HK-2 (cell line): Measurements from ENCODE around the gene ZSCAN1.

Experiments
- DNase-seq: peaks from one replicate; pipeline ENCODE4 v3.0.0-alpha.2; 2018; ENCODE audit not compliant: unreplicated experiment

The ZSCAN1 gene, protein sequence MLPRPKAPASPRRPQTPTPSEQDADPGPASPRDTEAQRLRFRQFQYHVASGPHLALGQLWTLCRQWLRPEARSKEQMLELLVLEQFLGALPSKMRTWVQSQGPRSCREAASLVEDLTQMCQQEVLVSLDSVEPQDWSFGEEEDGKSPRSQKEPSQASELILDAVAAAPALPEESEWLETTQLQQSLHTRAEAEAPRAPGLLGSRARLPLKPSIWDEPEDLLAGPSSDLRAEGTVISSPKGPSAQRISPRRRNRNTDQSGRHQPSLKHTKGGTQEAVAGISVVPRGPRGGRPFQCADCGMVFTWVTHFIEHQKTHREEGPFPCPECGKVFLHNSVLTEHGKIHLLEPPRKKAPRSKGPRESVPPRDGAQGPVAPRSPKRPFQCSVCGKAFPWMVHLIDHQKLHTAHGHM

DNA sequence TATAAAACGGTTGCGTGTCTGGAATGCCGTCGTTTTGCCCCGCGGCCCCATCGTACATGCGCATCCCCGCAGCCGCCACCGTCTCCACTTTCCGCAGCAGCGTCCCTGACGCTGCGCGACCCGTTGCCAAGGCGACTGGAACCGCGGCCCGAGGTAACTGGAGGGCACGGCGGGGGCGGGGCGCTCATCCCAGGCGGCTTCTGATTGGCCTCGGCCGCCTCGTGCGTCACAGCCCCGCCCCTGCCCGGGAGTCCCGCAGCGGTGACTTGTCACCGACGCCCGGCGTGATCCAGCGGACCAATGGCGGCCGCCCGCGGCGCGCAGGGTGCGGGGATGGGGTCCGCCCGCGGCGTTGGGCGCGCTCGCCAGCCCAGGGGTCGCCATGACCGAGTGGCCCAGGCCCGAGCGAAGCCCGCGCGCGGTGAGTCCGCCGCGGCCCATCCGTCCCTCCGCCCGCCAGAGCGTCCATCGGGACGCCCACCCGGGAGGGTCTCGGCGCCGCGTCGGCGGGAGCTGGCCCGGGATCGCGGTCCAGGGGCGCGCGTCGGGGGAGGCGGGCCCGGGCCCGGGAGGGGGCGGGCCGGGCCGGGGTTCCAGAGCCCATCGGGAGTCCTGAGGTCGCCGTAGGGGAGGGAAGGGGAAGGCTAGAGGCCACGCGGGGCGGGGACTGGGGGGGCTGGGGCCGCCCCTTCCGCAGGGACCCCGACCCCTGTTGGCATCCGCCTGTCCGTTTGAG, at the start of gene ZSCAN1:
TSS of gene ZSCAN1 (plus strand) at position 285 of the 736 bp plus-strand sequence. CDS start 3,812 bp downstream, outside the sequence.
- no peak for DNase-seq

- no peak for DNase-seq
Measured at GRCh38 chr19:57992841-57993240, 41.0 kb upstream of the ZSCAN1 start.

GRCh38 chr19:58000677-58001076, 33.1 kb upstream of the ZSCAN1 start:
- no peak for DNase-seq

DNA sequence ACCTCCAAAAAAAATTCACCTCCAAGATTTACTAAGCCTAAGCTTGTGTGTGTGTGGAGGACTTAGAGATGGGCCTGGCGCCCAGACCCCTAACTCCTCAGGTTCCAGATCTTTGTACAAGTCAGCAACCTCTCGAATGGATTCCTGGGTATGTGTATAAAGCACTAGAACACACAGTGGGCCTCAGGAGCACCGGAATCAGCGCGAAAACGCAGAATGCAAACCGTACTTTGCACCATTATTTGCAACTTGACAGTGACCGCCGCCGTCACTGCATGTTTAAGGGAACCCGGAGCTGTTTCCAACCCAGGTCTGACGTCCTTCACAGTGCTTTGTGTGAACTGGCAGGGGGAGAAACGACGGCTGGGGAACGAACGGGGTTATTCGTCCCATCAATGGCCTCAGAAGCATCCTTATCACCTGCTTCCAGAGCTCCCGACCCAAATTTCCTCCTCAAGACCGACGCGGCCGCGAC, 31.9 kb upstream of the ZSCAN1 start:
- DNase-seq, result no peak

DNA sequence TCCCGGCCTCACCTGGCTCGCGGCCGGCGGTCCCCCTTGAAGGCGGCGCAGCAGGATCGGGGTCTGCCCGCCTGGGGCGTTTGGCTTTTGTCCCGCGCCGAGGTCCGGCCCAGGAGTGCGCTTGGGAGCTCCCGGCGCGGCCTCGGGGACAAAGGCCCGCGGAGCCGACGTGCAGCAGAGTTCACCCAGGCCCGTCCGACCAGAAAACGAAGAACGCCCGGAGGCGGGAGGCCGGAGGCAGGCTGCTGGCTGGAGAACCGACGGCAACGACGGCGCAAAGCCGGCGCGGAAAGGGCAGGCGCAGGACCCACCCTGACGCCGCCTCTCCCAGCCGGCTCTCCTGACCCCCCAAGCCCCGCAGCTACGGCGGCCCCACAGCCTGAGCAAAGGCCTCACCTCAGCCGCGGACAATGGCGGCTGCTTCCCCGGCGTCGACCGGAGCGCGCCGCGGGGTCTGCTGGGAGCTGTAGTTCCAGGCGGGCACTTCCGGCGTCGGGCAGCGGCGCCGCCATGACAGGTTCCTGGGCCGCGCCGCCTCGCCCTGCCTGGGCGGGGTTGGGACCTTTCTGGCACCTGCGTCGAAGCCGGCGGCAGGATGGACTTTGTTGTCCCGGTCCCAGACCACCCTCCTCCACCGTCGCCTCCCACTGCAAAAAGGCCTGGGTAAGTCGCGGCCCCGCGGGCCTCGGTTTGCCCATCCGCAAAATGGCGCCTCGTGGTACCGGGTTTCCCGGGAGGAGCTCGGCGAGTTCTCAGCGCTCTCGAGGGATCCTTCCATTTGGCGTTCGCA, 31.2 kb upstream of the ZSCAN1 start, which contains the start of gene ZNF606:
TSS of gene ZNF606 (minus strand) at position 437 of the 790 bp plus-strand sequence. CDS start 1,501 bp downstream, outside the sequence.
- peak; percentile 92 for DNase-seq

DNA sequence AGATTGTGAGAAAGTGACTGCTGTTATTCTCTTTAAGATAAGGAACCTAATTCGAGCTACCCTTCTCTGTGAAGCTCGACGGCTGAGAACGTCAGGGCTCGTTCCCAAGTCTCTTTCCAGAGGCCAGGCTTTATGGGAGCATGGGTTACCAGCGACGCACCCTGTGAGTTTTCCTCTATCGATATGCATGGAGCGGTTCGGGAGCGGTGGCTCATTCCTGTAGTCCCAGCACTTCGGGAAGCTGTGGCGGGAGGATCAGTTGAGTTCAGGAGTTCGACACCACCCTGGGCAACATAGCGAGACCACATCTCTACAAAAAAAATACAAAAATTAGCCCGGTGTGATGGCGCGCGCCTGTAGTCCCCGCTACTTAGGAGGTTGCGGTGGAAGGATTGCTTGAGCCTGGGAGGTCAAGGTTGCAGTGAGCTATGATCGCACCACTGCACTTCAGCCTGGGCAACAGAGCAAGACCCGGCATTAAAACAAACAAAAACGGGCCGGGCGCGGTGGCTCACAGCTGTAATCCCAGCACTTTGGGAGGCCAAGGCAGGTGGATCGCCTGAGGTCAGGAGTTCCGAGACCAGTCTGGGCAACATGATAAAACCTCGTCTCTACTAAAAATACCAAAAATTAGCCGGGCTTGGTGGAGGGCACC, 30.5 kb upstream of the ZSCAN1 start:
- no peak for DNase-seq

- DNase-seq, result no peak
Measured at GRCh38 chr19:58007285-58007684, 26.5 kb upstream of the ZSCAN1 start.

- DNase-seq, result peak; percentile 10
Measured at GRCh38 chr19:58008877-58009276, 24.9 kb upstream of the ZSCAN1 start.

- no peak for DNase-seq
Measured at GRCh38 chr19:58009301-58009665, 24.5 kb upstream of the ZSCAN1 start.

GRCh38 chr19:58009666-58010301, 24.0 kb upstream of the ZSCAN1 start:
- peak; percentile 80 for DNase-seq

GRCh38 chr19:58010507-58010906, 23.3 kb upstream of the ZSCAN1 start:
- DNase-seq, result no peak

DNA sequence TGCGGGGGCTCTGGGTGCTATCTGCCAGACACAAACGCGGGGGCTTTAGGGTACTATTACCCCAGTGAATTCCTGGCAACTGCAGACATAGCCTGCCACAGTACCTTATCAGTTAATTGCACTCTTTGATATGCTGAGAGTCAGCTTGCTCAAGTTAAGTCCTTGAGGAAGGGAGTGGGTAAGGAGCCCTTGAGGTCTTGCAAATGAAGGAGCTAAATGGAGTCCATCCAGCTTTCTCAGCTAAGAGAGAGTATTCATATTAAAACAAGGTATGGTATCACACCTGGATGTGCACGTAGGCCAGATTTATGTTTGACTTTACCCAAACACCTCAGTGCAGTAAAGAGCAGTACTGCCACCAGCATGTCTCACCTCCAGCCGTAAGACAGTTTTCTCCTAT, 19.7 kb upstream of the ZSCAN1 start:
- no peak for DNase-seq

DNA sequence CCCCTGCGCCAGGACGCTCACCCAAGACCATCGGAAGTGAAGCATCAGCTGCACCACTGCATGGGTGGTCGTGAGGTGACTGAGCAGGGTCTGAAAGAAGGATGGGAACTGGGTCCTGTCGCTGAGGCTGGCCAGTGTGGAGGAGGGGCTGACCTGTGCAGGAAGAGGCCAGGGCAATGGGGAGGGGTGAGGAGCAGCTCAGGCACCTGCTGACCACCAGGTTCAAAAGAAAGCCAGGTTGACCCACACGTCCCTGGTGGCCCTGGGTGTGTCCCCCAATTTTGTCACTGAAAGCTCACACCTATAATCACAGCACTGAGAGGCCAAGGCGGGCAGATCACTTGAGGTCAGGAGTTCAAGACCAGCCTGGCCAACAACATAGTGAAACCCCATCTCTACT, 13.7 kb upstream of the ZSCAN1 start:
- DNase-seq, result no peak

DNA sequence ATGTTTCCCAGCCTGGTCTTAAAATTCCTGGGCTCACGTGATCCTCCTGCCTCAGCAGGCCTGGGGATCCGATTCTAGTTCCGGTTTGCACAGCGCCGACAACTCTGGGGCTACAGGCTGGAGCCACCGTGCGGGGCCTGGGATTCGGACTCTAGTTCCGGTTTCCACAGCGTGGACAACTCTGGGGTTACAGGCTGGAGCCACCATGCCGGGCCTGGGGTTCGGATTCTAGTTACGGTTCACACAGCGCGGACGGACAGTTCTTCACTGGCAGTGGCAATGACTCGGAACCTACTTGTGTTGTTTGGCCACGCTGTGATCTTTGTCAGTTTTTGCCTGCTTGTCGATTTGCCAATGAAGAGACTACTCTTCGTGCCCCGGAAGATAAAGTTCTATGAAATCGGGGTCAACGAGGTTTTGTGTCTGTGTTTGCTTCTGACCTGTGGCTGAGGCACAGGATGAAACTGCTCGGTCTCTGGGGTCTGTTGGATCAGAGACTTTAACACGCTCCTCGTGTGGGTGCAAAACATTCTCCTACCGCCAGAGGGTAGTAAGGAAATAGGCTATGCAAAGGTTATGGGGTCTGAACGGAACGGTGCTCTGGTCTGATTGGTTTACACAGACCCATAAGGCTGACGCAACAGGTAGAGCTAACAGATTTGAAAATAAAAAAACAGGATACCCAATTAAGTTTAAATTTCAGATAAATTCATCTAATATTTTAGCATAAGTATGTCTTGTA, 12.1 kb upstream of the ZSCAN1 start:
- peak; percentile 10 for DNase-seq

GRCh38 chr19:58022283-58022660, 11.6 kb upstream of the ZSCAN1 start:
- no peak for DNase-seq

DNA sequence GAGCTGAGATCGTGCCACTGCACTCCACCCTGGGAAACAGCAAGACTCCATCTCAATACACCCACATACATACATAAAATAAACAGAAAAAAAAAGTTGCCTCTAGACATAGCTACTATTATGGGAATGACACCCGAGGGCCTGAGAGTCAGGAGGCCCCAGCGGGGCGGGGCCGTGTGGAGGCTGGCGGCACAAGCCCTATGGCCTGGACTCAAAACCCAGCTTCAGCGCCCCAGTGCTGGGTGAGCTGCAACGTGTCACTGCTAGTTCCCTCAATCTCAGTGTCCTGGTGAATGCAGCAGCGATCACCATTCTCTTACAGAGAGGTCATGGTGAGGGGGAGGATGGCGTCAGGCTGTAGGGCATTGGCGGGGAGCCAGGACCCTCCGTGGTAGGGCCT, 9.2 kb upstream of the ZSCAN1 start:
- no peak for DNase-seq

GRCh38 chr19:58034477-58034793, 610 bp downstream of the ZSCAN1 start:
- DNase-seq, result no peak

DNA sequence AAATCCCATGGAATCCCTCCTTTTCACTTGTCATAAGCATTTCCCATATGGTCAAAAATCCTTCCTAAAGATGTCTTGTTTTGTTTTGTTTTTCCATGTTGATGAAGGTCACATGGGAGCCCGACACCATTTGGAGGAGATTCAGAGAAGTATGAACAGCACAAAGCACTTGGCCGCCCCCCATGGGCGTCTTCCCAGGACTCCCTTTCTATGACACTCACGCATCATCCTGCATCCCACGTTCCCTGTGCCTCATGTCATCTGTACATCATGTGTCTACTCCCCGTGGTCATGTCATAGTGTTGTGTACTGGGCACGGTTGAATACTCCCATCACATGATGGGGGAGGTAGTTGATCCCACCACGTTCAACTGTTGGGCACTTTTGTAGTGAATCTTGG, 2.0 kb downstream of the ZSCAN1 start:
- no peak for DNase-seq

DNA sequence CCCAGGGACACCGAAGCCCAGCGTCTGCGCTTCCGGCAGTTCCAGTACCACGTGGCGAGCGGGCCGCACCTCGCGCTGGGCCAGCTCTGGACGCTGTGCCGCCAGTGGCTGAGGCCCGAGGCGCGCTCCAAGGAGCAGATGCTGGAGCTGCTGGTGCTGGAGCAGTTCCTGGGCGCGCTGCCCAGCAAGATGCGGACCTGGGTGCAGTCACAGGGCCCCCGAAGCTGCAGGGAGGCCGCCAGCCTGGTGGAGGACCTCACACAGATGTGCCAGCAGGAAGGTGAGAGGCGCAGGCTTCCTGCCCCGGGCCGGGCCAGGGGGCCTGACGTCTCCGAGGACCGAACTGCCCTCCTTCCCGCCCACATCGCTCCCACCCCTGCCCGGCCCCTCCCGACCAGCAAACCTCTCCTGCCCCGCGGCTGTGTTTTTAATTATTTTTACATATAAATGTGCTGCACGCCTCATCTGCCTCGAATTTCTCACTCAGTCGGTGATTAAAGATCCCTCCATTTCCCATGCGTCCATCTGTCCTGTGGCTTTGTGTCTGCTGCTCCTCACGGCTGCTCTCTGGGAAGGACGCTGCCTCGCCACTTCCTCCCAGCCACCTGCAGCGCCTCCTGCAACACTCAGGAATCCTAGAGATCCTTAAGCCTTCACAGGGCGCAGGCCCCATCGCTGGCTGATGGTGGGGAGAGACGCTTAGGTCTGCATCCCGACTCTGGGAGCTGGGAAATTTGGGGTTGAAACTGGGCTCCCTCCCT, 4.3 kb downstream of the ZSCAN1 start:
- DNase-seq, result no peak

- no peak for DNase-seq
Measured at GRCh38 chr19:58038688-58039204, 4.9 kb downstream of the ZSCAN1 start.
